Sigmoid colon (tissue), 7 donors: ENCODE data around the gene AIMP1. TPM values are rescaled to one million over a fixed set of nuclear protein-coding genes. Genes with fewer than 3 reads are reported as not detected.

Experiments
- DNase-seq: peaks from one replicate; pipeline ENCODE4 v3.0.0-alpha.2; 2019
- H3K27ac ChIP-seq, 4 donors: fragments of 200-600 bp; sonication (generic); one replicate each; pipeline ENCODE4 v1.5.1; 2016 to 2019; ENCODE audit warnings: mild to moderate bottlenecking in 1 of 4
- H3K27me3 ChIP-seq, 3 donors: fragments of 200-600 bp; sonication (generic); one replicate each; pipeline ENCODE4 v1.5.1; 2019; ENCODE audit warnings: mild to moderate bottlenecking in 1 of 3
- H3K36me3 ChIP-seq, 4 donors: fragments of 200-600 bp; sonication (generic); one replicate each; pipeline ENCODE4 v1.5.1; 2016 to 2019
- H3K4me1 ChIP-seq, 4 donors: fragments of 200-600 bp; sonication (generic); one replicate each; pipeline ENCODE4 v1.5.1; 2017 to 2019
- H3K4me3 ChIP-seq, 4 donors: fragments of 200-600 bp; sonication (generic); one replicate each; pipeline ENCODE4 v1.5.1; 2017 to 2019; ENCODE audit warnings: mild to moderate bottlenecking in 2 of 4, moderate library complexity in 1 of 4
- H3K9me3 ChIP-seq, 4 donors: fragments of 200-600 bp in 3 of 4; sonication (generic) in 3 of 4; one replicate each; pipeline versions ENCODE4 v1.5.1 to v1.6.1; 2013 to 2019
- CTCF ChIP-seq, 4 experiments: fragments of 450-650 bp in 3 of 4; fragments of 200-600 bp in 1 of 4; IDR thresholded peaks; one replicate each; pipeline ENCODE4 v1.5.1; 2016 to 2019; ENCODE audit warnings: antibody characterized with exemption in 4 of 4, mild to moderate bottlenecking in 3 of 4, moderate library complexity in 2 of 4
- EP300 ChIP-seq, 4 donors: sonication (generic); formaldehyde crosslinking; IDR thresholded peaks; one replicate each; pipeline ENCODE4 v1.6.1; 2017; ENCODE audit warnings: antibody characterized with exemption in 4 of 4
- POLR2A ChIP-seq, 2 donors: fragments of 450-650 bp; IDR thresholded peaks; one replicate each; pipeline ENCODE4 v1.6.1; 2016; ENCODE audit warnings: antibody characterized with exemption in 2 of 2, mild to moderate bottlenecking in 2 of 2, moderate library complexity in 2 of 2
- POLR2AphosphoS5 ChIP-seq, 4 donors: sonication (generic); formaldehyde crosslinking; IDR thresholded peaks; one replicate each; pipeline ENCODE4 v1.6.1; 2017; ENCODE audit warnings: antibody characterized with exemption in 4 of 4
- WGBS, 2 donors: extraction: QIAGEN DNeasy Blood & Tissue Kit; methylation state at CpG; one replicate each; pipeline ENCODE4 v1.1.7; 2013; 5-methylcytosine and 5-hydroxymethylcytosine counted together
- intact Hi-C: fragments of 100-400 bp; cut with DNase I; formaldehyde crosslinking; loops from one replicate; pipeline ENCODE4 v1.15.1; 2023
- polyA plus RNA-seq, 3 donors: library from polyadenylated mRNA; stranded (reverse); fragments of 200-250 nt; gene quantifications; one replicate each; pipeline ENCODE4 v1.2.3, GENCODE V29; 2013
- total RNA-seq, 4 donors: library from RNA; depleted of rRNA; stranded (reverse); fragments of >200 nt; gene quantifications; one replicate each; pipeline ENCODE4 v1.1.0, GENCODE V29; 2016
- donor health status: healthy with polysubstance abuse.
- donor health status: Bipolar disorder and iron deficiency.
- donor health status: healthy.

The AIMP1 gene
- total and polyA plus RNA-seq, 7 donors: 24.4 to 36.0 (median 29.6) TPM

- no peak for TF ChIP-seq POLR2AphosphoS5 (IDR thresholded peaks at IDR 0.05)
- no peak for TF ChIP-seq CTCF (IDR thresholded peaks at IDR 0.05)
- TF ChIP-seq EP300 (IDR thresholded peaks at IDR 0.05): no peak
- no peak for TF ChIP-seq POLR2A (IDR thresholded peaks at IDR 0.05)
- Histone ChIP-seq H3K36me3 (peaks cover 0 to 8% (median 0%) of the 10 kb centered on the region in 4 donors), H3K4me3 (no peak overlapping the region), H3K27me3 (no peaks in the 10 kb centered on the region), H3K4me1 (peaks cover 0 to 4% (median 0%) of the 10 kb centered on the region in 4 donors), H3K27ac (no peak overlapping the region), H3K9me3 (no peaks in the 10 kb centered on the region)
- intact Hi-C loops: no loop called here
- no peak for DNase-seq
- 87 to 93% methylated on average over 2 of the region's 2 CpGs for WGBS, 2 donors
Observed at GRCh38 chr4:106273831-106274230, 42.5 kb upstream of the AIMP1 start.

GRCh38 chr4:106277140-106277675, 39.1 kb upstream of the AIMP1 start:
- Histone ChIP-seq H3K4me3 (no peak overlapping the region), H3K27me3 (no peaks in the 10 kb centered on the region), H3K27ac (no peak overlapping the region), H3K36me3 (peaks cover 0 to 8% (median 0%) of the 10 kb centered on the region in 4 donors), H3K9me3 (no peaks in the 10 kb centered on the region), H3K4me1 (peaks cover 0 to 4% (median 0%) of the 10 kb centered on the region in 4 donors)
- WGBS, 2 donors: 39 to 65% methylated on average over 1 of the region's 1 CpG
- no peak for DNase-seq
- intact Hi-C loops: no loop called here
- TF ChIP-seq EP300 (IDR thresholded peaks at IDR 0.05): no peak
- no peak for TF ChIP-seq POLR2A (IDR thresholded peaks at IDR 0.05)
- no peak for TF ChIP-seq CTCF (IDR thresholded peaks at IDR 0.05)
- no peak for TF ChIP-seq POLR2AphosphoS5 (IDR thresholded peaks at IDR 0.05)

- no peaks in the 10 kb centered on the region for H3K9me3 ChIP-seq
- no peak overlapping the region for H3K4me3 ChIP-seq
- H3K27me3 ChIP-seq: no peaks in the 10 kb centered on the region
- no peak overlapping the region for H3K27ac ChIP-seq
- intact Hi-C loops: no loop called here
- 83 to 92% methylated on average over 3 of the region's 3 CpGs for WGBS, 2 donors
- H3K4me1 ChIP-seq: peaks cover 0 to 6% (median 3%) of the 10 kb centered on the region in 4 donors
- peaks cover 0 to 4% (median 0%) of the 10 kb centered on the region in 4 donors for H3K36me3 ChIP-seq
- no peak for DNase-seq
- TF ChIP-seq POLR2AphosphoS5 (IDR thresholded peaks at IDR 0.05): no peak
- TF ChIP-seq CTCF (IDR thresholded peaks at IDR 0.05): no peak
- no peak for TF ChIP-seq POLR2A (IDR thresholded peaks at IDR 0.05)
- TF ChIP-seq EP300 (IDR thresholded peaks at IDR 0.05): no peak
Observed at GRCh38 chr4:106284227-106284626, 32.1 kb upstream of the AIMP1 start.

GRCh38 chr4:106286611-106287010, 29.7 kb upstream of the AIMP1 start:
- TF ChIP-seq POLR2AphosphoS5 (IDR thresholded peaks at IDR 0.05) (no peak), EP300 (IDR thresholded peaks at IDR 0.05) (no peak), CTCF (IDR thresholded peaks at IDR 0.05) (no peak), POLR2A (IDR thresholded peaks at IDR 0.05) (no peak)
- intact Hi-C loops: no loop called here
- no peak overlapping the region for H3K4me3 ChIP-seq
- DNase-seq: no peak
- 95 to 96% methylated on average over 8 of the region's 8 CpGs for WGBS, 2 donors
- H3K36me3 ChIP-seq: peaks cover 0 to 19% (median 0%) of the 10 kb centered on the region in 4 donors
- H3K27ac ChIP-seq: no peak overlapping the region
- no peaks in the 10 kb centered on the region for H3K9me3 ChIP-seq
- H3K27me3 ChIP-seq: no peaks in the 10 kb centered on the region
- peaks cover 0 to 6% (median 3%) of the 10 kb centered on the region in 4 donors for H3K4me1 ChIP-seq
